GM12864 (cell line): ENCODE results near the gene PITRM1.

Experiments
- DNase-seq: peaks from one replicate; pipeline ENCODE4 v3.0.0-alpha.2; 2011; ENCODE audit warnings: low read depth
- H3K4me3 ChIP-seq: 2 replicates; pipeline ENCODE4 v1.5.1; 2011; ENCODE audit warnings: mild to moderate bottlenecking, low read depth, low read length, control low read depth
- CTCF ChIP-seq: IDR thresholded peaks from 2 replicates; pipeline ENCODE4 v1.5.1; 2011; ENCODE audit warnings: low read depth, mild to moderate bottlenecking, moderate library complexity, low read length, control low read depth, inconsistent platforms; ENCODE audit errors: missing control alignments

The PITRM1 gene

GRCh38 chr10:3141351-3142005 is 31.1 kb downstream of the PITRM1 start:
- TF ChIP-seq CTCF: no peak
- H3K4me3 ChIP-seq: no peak overlapping the region
- DNase-seq: no peak

GRCh38 chr10:3140280-3140679 is 32.3 kb downstream of the PITRM1 start:
- TF ChIP-seq CTCF: no peak
- H3K4me3 ChIP-seq: no peak overlapping the region
- no peak for DNase-seq

GRCh38 chr10:3139216-3139910 is 33.2 kb downstream of the PITRM1 start:
- no peak for TF ChIP-seq CTCF

GRCh38 chr10:3137958-3138726 is 34.4 kb downstream of the PITRM1 start:
- no peak overlapping the region for H3K4me3 ChIP-seq
- no peak for DNase-seq
- TF ChIP-seq CTCF: no peak

More at GRCh38 chr10:3139216-3139910, 33.2 kb downstream of the PITRM1 start:
- DNase-seq: no peak
- no peak overlapping the region for H3K4me3 ChIP-seq

GRCh38 chr10:3136763-3137611 is 35.6 kb downstream of the PITRM1 start:
- no peak for TF ChIP-seq CTCF
- H3K4me3 ChIP-seq: no peak overlapping the region
- no peak for DNase-seq

- H3K4me3 ChIP-seq: no peak overlapping the region
- no peak for DNase-seq
- TF ChIP-seq CTCF: no peak
These were observed 36.2 kb downstream of the PITRM1 start for GRCh38 chr10:3136336-3136735.
